ENCODE measurements around the gene ITPRIP.

The ITPRIP gene

DNA sequence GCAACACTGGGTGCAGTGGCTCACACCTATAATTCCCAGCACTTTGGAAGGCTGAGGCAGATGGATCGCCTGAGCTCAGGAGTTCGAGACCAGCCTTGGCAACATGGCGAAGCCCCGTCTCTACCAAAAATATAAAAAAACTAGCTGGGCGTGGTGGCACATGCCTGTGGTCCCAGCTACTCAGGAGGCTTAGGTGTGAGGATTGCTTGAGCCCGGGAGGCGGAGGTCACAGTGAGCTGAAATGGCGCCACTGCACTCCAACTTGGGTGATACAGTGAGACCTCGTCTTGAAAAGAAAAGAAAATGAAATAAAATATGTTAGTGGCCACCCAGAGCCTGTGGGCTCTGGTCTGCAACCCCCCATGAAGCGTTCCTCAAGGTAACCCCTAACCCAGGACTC lies 13.3 kb downstream of the ITPRIP start:
- H3K9ac ChIP-seq (ENCODE audit: low read depth, low read length) = no peak overlapping the region
- peaks cover 24% of the 10 kb centered on the region for H3K4me1 ChIP-seq (ENCODE audit: insufficient read depth, low read length)
- no peak overlapping the region for H3K27ac ChIP-seq (ENCODE audit: low read length)
- H4K20me1 ChIP-seq (ENCODE audit: insufficient read depth, low read length) = peaks cover 96% of the 10 kb centered on the region
- ATAC-seq (ENCODE audit: insufficient read depth, low read depth) = no peak
- no peaks in the 10 kb centered on the region for H3K27me3 ChIP-seq (ENCODE audit: insufficient read depth, low read length, poor library complexity)
- no peak overlapping the region for H3K4me2 ChIP-seq (ENCODE audit: insufficient read depth, low read length)
- H2AFZ ChIP-seq (ENCODE audit: low read depth, low read length) = no peak overlapping the region
- peaks cover 98% of the 10 kb centered on the region for H3K79me2 ChIP-seq (ENCODE audit: insufficient read depth, low read length)
- peaks cover 5% of the 10 kb centered on the region; the same call in 1 of the 2 replicates for H3K36me3 ChIP-seq (ENCODE audit: insufficient read depth, low read length)
- no peak for TF ChIP-seq EZH2 (IDR thresholded peaks at IDR 0.05; ENCODE audit: borderline replicate concordance, low read depth, low read length, severe bottlenecking)
- no peak for TF ChIP-seq CTCF (IDR thresholded peaks at IDR 0.05; ENCODE audit: borderline replicate concordance, extremely low read depth, low read length, poor library complexity, severe bottlenecking)
- H3K4me3 ChIP-seq (ENCODE audit: low read depth in 1 of 2, low read length in 2 of 2) = no peak overlapping the region
- H3K9me3 ChIP-seq (ENCODE audit: insufficient read depth, low read length, severe bottlenecking) = no peaks in the 10 kb centered on the region
- DNase-seq = no peak

DNA sequence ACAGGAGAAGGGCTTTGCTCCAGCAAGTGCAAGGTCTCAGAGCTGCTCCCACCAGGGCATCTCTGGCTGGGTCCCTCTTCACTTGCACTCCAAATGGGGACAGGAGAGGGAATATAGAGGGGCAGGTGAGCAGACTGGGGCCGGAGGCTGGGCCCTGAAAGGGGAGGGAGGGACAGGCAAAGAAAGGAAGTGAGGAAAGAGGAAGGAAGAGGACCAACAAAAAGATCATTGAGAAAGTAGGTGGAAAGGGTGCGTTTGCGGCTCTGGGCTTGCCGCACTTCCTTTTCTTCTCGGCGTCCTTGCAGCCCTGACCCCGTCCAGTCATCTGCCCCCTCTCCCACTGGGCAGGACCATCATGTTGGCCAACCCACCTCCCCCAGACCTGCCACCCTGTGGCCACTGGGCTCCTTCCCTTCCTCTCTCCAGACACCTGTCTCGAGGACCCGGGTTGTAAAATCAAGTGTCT lies 14.0 kb downstream of the ITPRIP start:
- Histone ChIP-seq H3K36me3 (ENCODE audit: insufficient read depth, low read length) (peaks cover 5% of the 10 kb centered on the region; the same call in 1 of the 2 replicates), H3K4me3 (ENCODE audit: low read depth in 1 of 2, low read length in 2 of 2) (no peak overlapping the region), H2AFZ (ENCODE audit: low read depth, low read length) (no peak overlapping the region), H3K4me1 (ENCODE audit: insufficient read depth, low read length) (peaks cover 17% of the 10 kb centered on the region), H3K9ac (ENCODE audit: low read depth, low read length) (no peak overlapping the region), H3K79me2 (ENCODE audit: insufficient read depth, low read length) (peaks cover 98% of the 10 kb centered on the region), H3K27me3 (ENCODE audit: insufficient read depth, low read length, poor library complexity) (no peaks in the 10 kb centered on the region), H3K9me3 (ENCODE audit: insufficient read depth, low read length, severe bottlenecking) (no peaks in the 10 kb centered on the region), H4K20me1 (ENCODE audit: insufficient read depth, low read length) (peaks cover 95% of the 10 kb centered on the region), H3K4me2 (ENCODE audit: insufficient read depth, low read length) (no peak overlapping the region), H3K27ac (ENCODE audit: low read length) (no peak overlapping the region)
- DNase-seq (no peak), ATAC-seq (ENCODE audit: insufficient read depth, low read depth) (no peak)
- TF ChIP-seq CTCF (IDR thresholded peaks at IDR 0.05; ENCODE audit: borderline replicate concordance, extremely low read depth, low read length, poor library complexity, severe bottlenecking) (no peak), EZH2 (IDR thresholded peaks at IDR 0.05; ENCODE audit: borderline replicate concordance, low read depth, low read length, severe bottlenecking) (no peak)

- H3K27ac ChIP-seq (ENCODE audit: low read length) = no peak overlapping the region
- ATAC-seq (ENCODE audit: insufficient read depth, low read depth) (no peak), DNase-seq (no peak)
- H3K9ac ChIP-seq (ENCODE audit: low read depth, low read length) = no peak overlapping the region
- no peaks in the 10 kb centered on the region for H3K9me3 ChIP-seq (ENCODE audit: insufficient read depth, low read length, severe bottlenecking)
- no peak overlapping the region for H3K4me2 ChIP-seq (ENCODE audit: insufficient read depth, low read length)
- H3K4me1 ChIP-seq (ENCODE audit: insufficient read depth, low read length) = peaks cover 12% of the 10 kb centered on the region
- no peak overlapping the region for H2AFZ ChIP-seq (ENCODE audit: low read depth, low read length)
- no peaks in the 10 kb centered on the region for H3K27me3 ChIP-seq (ENCODE audit: insufficient read depth, low read length, poor library complexity)
- peaks cover 96% of the 10 kb centered on the region for H4K20me1 ChIP-seq (ENCODE audit: insufficient read depth, low read length)
- no peak overlapping the region for H3K4me3 ChIP-seq (ENCODE audit: low read depth in 1 of 2, low read length in 2 of 2)
- H3K36me3 ChIP-seq (ENCODE audit: insufficient read depth, low read length) = peaks cover 5% of the 10 kb centered on the region; the same call in 1 of the 2 replicates
- no peak for TF ChIP-seq CTCF (IDR thresholded peaks at IDR 0.05; ENCODE audit: borderline replicate concordance, extremely low read depth, low read length, poor library complexity, severe bottlenecking)
- TF ChIP-seq EZH2 (IDR thresholded peaks at IDR 0.05; ENCODE audit: borderline replicate concordance, low read depth, low read length, severe bottlenecking) = no peak
- H3K79me2 ChIP-seq (ENCODE audit: insufficient read depth, low read length) = peaks cover 98% of the 10 kb centered on the region
These were observed 14.5 kb downstream of the ITPRIP start for GRCh38 chr10:104323760-104324201.

Measured in DND-41 (cell line).